HG03457 (cell line): ENCODE data around the gene FBXO45.
"Not testable (repeated sequence)": the region's sequence is repeated elsewhere in the genome, so short reads cannot be mapped to it uniquely, and the experiment has no call there.

ENCODE experiments used
- ATAC-seq: cut with Tn5 transposase; IDR thresholded peaks from one replicate; pipeline ENCODE4 v1.9.1; 2021; ENCODE audit warnings: moderate number of reproducible peaks; ENCODE audit not compliant: unreplicated experiment

Gene FBXO45

GRCh38 chr3:196568246-196569002 lies at the start of gene FBXO45, which contains the start of gene WDR53:
FBXO45 (plus strand) TSS chr3:196568660; CDS start chr3:196568985, 325 bp downstream.
WDR53 (minus strand) TSS chr3:196568554; CDS start chr3:196561475, 7,079 bp downstream.
- ATAC-seq, result peak; percentile 89

GRCh38 chr3:196518966-196519717 lies 49.3 kb upstream of the FBXO45 start:
- ATAC-seq, result no peak

- ATAC-seq, result no peak
These were observed 48.8 kb upstream of the FBXO45 start for GRCh38 chr3:196519718-196520082.

GRCh38 chr3:196521291-196521690 lies 47.2 kb upstream of the FBXO45 start:
- not testable (repeated sequence) for ATAC-seq

GRCh38 chr3:196523841-196524240 lies 44.6 kb upstream of the FBXO45 start:
- ATAC-seq, result no peak

- no peak for ATAC-seq
These were observed 43.9 kb upstream of the FBXO45 start for GRCh38 chr3:196524527-196524926.

- no peak for ATAC-seq
These were observed 43.3 kb upstream of the FBXO45 start for GRCh38 chr3:196525141-196525540.

GRCh38 chr3:196528639-196529233 lies 39.7 kb upstream of the FBXO45 start:
- no peak for ATAC-seq

GRCh38 chr3:196531418-196531817 lies 37.0 kb upstream of the FBXO45 start:
- no peak for ATAC-seq

GRCh38 chr3:196533260-196533681 lies 35.2 kb upstream of the FBXO45 start:
- ATAC-seq, result no peak

- ATAC-seq, result no peak
These were observed 31.0 kb upstream of the FBXO45 start for GRCh38 chr3:196537319-196537984.

GRCh38 chr3:196541684-196542445 lies 26.6 kb upstream of the FBXO45 start:
- no peak for ATAC-seq

GRCh38 chr3:196544491-196544992 lies 23.9 kb upstream of the FBXO45 start:
- no peak for ATAC-seq

GRCh38 chr3:196546537-196546936 lies 21.9 kb upstream of the FBXO45 start:
- ATAC-seq, result no peak

- ATAC-seq, result no peak
These were observed 21.4 kb upstream of the FBXO45 start for GRCh38 chr3:196547067-196547466.

- not testable (repeated sequence) for ATAC-seq
These were observed 19.1 kb upstream of the FBXO45 start for GRCh38 chr3:196549312-196549711.

GRCh38 chr3:196550172-196550571 lies 18.3 kb upstream of the FBXO45 start:
- not testable (repeated sequence) for ATAC-seq

- ATAC-seq, result no peak
These were observed 16.2 kb upstream of the FBXO45 start for GRCh38 chr3:196552253-196552652.

GRCh38 chr3:196553551-196553950 lies 14.9 kb upstream of the FBXO45 start:
- no peak for ATAC-seq

GRCh38 chr3:196554205-196554604 lies 14.3 kb upstream of the FBXO45 start:
- no peak for ATAC-seq
